HepG2 (cell line): ENCODE data around the gene ALG14. TPM values are rescaled to one million over a fixed set of nuclear protein-coding genes. Genes with fewer than 3 reads are reported as not detected.

Source experiments
- CCAR2 ChIP-seq: fragments of 200-400 bp; formaldehyde crosslinking; optimal IDR thresholded peaks from 2 replicates; pipeline ENCODE3; 2018; ENCODE audit warnings: low read depth, mild to moderate bottlenecking, low read length, moderate library complexity
- CHD2 ChIP-seq: IDR thresholded peaks from 2 replicates; pipeline ENCODE4 v1.6.1; 2011; ENCODE audit warnings: low read depth, low read length, improper control_type of control experiment
- CHD4 ChIP-seq: fragments of 200-600 bp; sonication (generic); IDR thresholded peaks from 2 replicates; pipeline ENCODE4 v1.7.0; 2017; ENCODE audit warnings: mild to moderate bottlenecking, low read length, borderline replicate concordance
- ELF1 ChIP-seq: sonication (generic); formaldehyde crosslinking; IDR thresholded peaks from 2 replicates; pipeline ENCODE4 v1.4.0; 2020; ENCODE audit warnings: missing genetic modification reagents
- ETV6 ChIP-seq: sonication (generic); formaldehyde crosslinking; conservative IDR thresholded peaks from 2 replicates; pipeline ENCODE4 v1.4.0; 2020; ENCODE audit warnings: missing genetic modification reagents
- GPBP1L1 ChIP-seq: sonication (generic); formaldehyde crosslinking; IDR thresholded peaks from 2 replicates; pipeline ENCODE4 v1.5.0; 2020; ENCODE audit warnings: mild to moderate bottlenecking, missing genetic modification reagents
- HNF1B ChIP-seq: sonication (generic); formaldehyde crosslinking; IDR thresholded peaks from 2 replicates; pipeline ENCODE4 v1.5.1; 2020; ENCODE audit warnings: mild to moderate bottlenecking, moderate library complexity, missing genetic modification reagents
- HNF4A ChIP-seq: sonication (generic); formaldehyde crosslinking; IDR thresholded peaks from 2 replicates; pipeline ENCODE4 v1.4.0; 2020; ENCODE audit warnings: missing genetic modification reagents
- KDM5B ChIP-seq: sonication (generic); formaldehyde crosslinking; IDR thresholded peaks from 2 replicates; pipeline ENCODE4 v1.4.0; 2020; ENCODE audit warnings: missing genetic modification reagents, mild to moderate bottlenecking, borderline replicate concordance
- MLLT10 ChIP-seq: sonication (generic); formaldehyde crosslinking; IDR thresholded peaks from 2 replicates; pipeline ENCODE4 v1.4.0; 2020; ENCODE audit warnings: missing genetic modification reagents
- RELA ChIP-seq: sonication (generic); formaldehyde crosslinking; IDR thresholded peaks from 2 replicates; pipeline ENCODE4 v1.4.0; 2020; ENCODE audit warnings: missing genetic modification reagents
- RERE ChIP-seq: IDR thresholded peaks from 2 replicates; pipeline ENCODE4 v1.6.1; 2016; ENCODE audit warnings: low read depth, missing genetic modification reagents, missing compliant biosample characterization
- TBL1XR1 ChIP-seq: fragments of 150-350 bp; IDR thresholded peaks from 2 replicates; pipeline ENCODE4 v1.6.1; 2014; ENCODE audit warnings: borderline replicate concordance, low read length; ENCODE audit not compliant: partially characterized antibody
- YEATS4 ChIP-seq: sonication (generic); formaldehyde crosslinking; IDR thresholded peaks from 2 replicates; pipeline ENCODE4 v1.4.0; 2020; ENCODE audit warnings: missing genetic modification reagents, borderline replicate concordance
- YY1 ChIP-seq: IDR thresholded peaks from 2 replicates; pipeline ENCODE4 v1.6.1; 2011; ENCODE audit warnings: low read length, low read depth, moderate library complexity, mild to moderate bottlenecking; ENCODE audit not compliant: insufficient read depth, insufficient replicate concordance
- ZMYM3 ChIP-seq: sonication (generic); formaldehyde crosslinking; IDR thresholded peaks from 2 replicates; pipeline ENCODE4 v1.5.1; 2020; ENCODE audit warnings: mild to moderate bottlenecking, missing genetic modification reagents
- ZNF335 ChIP-seq: sonication (generic); formaldehyde crosslinking; IDR thresholded peaks from 2 replicates; pipeline ENCODE4 v1.4.0; 2020; ENCODE audit warnings: missing genetic modification reagents
- ZNF44 ChIP-seq: sonication (generic); formaldehyde crosslinking; IDR thresholded peaks from 2 replicates; pipeline ENCODE4 v1.5.1; 2020; ENCODE audit warnings: mild to moderate bottlenecking, missing genetic modification reagents
- ZNF513 ChIP-seq: sonication (generic); formaldehyde crosslinking; conservative IDR thresholded peaks from 2 replicates; pipeline ENCODE4 v1.5.0; 2020; ENCODE audit warnings: missing genetic modification reagents
- polyA plus RNA-seq, 8 experiments: library from polyadenylated mRNA; depleted of rRNA in 3 of 8; stranded (reverse) in 7 of 8; unstranded in 1 of 8; fragments of >200 nt; fragmentation: Illumina TruSeq in 4 of 8; extraction: Trizol in 4 of 8; gene quantifications; 2 replicates each; pipeline versions ENCODE4 v1.2.1 to v1.2.3, GENCODE V29; 2011 to 2016; ENCODE audit warnings: low read depth in 4 of 8, missing spikeins in 1 of 8, mixed read lengths in 1 of 8; ENCODE audit not compliant: insufficient read depth in 1 of 8
- total RNA-seq, 5 experiments: library from RNA; depleted of rRNA; stranded (reverse); fragments of >200 nt; fragmentation: Illumina TruSeq; extraction: Trizol; gene quantifications; 2 replicates each; pipeline ENCODE4 v1.2.3, GENCODE V29; 2016; ENCODE audit warnings: low read depth in 1 of 5

Gene ALG14
- total and polyA plus RNA-seq, 2 of the 13 experiments (the other 11 are each of a cell fraction or from before 2014, with no cell fraction given): 4.5 to 12.7 TPM

- TF ChIP-seq RERE (CRISPR knock-in tag) (peak; percentile 94), ZMYM3 (CRISPR knock-in tag) (peak; percentile 97), HNF4A (CRISPR knock-in tag) (peak; percentile 94), ZNF335 (no peak), CHD2 (no peak), RELA (CRISPR knock-in tag) (no peak), KDM5B (CRISPR knock-in tag) (no peak), GPBP1L1 (no peak), HNF1B (peak; percentile 80), CHD4 (no peak), YY1 (no peak), CCAR2 (no peak), ZNF44 (CRISPR knock-in tag) (0 out of 2 replicates have a peak, but pooled peaks have one; percentile 48), MLLT10 (CRISPR knock-in tag) (no peak), YEATS4 (no peak), ZNF513 (CRISPR knock-in tag) (no peak), TBL1XR1 (peak; percentile 88), ETV6 (CRISPR knock-in tag) (no peak), ELF1 (CRISPR knock-in tag) (no peak; the same call in 1 of the 2 replicates)
Measured at GRCh38 chr1:95122151-95122697, 49.5 kb upstream of the ALG14 start (continued).
